ENCODE measurements around the gene HYAL4. TPM values are rescaled to one million over a fixed set of nuclear protein-coding genes. Genes with fewer than 3 reads are reported as not detected.
A peak's percentile ranks its signal among the peaks of the same experiment; 100 is the strongest.
"Not testable (repeated sequence)": the region's sequence is repeated elsewhere in the genome, so short reads cannot be mapped to it uniquely, and the experiment has no call there.

HYAL4 gene, protein sequence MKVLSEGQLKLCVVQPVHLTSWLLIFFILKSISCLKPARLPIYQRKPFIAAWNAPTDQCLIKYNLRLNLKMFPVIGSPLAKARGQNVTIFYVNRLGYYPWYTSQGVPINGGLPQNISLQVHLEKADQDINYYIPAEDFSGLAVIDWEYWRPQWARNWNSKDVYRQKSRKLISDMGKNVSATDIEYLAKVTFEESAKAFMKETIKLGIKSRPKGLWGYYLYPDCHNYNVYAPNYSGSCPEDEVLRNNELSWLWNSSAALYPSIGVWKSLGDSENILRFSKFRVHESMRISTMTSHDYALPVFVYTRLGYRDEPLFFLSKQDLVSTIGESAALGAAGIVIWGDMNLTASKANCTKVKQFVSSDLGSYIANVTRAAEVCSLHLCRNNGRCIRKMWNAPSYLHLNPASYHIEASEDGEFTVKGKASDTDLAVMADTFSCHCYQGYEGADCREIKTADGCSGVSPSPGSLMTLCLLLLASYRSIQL
- total RNA-seq: not detected
- long read RNA-seq: 0 reads

DNA sequence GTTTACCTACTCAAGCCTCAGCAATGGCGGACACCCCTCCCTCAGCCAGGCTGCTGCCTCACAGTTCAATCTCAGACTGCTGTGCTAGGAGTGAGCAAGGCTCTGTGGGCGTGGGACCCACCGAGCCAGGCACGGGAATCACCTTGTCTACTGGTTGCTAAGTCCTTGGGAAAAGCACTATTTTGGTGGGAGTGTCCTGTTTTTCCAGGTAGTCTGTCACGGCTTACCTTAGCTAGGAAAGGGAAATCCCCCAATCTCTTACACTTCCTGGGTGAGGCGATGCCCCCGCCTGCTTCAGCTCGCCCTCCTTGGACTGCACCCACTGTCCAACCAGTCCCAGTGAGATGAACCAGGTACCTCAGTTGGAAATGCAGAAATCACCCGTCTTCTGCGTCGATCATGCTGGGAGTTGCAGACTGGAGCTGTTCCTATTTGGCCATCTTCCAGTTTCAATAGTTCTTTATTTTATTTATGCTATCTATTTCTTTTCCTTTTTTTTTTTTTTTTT, at the start of gene HYAL4:
Gene HYAL4, plus strand, starts transcription at position 458 of the 508 bp plus-strand sequence. CDS start 23,105 bp downstream, outside the sequence.
- intact Hi-C loops (cut with micrococcal nuclease): no loop called here
- no peak for ATAC-seq
- no peak for DNase-seq

DNA sequence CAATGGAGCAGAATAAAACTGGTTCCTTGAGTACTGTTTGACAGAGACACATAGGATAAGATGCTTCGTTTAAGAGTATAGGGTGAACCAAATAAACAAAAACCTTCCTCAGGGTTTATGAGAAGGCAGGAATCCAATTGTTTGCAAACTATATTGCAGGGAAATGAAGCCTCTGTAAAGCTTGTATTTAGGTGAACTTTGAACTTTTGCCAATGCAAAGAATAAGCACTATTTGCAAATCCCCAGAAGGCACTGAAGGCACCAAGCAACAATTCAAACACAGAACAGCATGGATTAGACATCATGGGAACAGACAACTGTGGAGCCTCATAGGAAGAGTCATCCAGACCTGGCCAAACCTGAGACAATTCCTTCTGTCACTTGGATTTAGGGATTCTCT, 49.1 kb upstream of the HYAL4 start:
- intact Hi-C loops (cut with micrococcal nuclease): no loop called here
- DNase-seq (no peak), ATAC-seq (no peak)

DNA sequence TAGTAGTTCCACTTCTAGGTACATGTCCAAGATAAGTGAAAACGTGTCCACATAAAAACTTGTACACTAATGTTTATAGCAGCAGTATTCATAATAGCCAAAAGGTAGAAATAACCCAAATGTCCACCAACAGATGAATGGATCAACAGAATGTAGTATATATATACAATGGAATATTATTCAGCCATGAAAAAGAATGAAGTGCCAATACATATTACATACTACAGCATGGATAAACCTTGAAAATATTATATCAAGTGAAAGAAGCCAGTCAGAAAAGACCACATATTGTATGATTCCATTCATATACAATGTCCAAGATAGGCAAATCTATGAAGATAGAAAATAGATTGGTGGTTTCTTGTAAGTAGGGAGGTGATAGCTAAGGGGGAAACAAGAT, 48.4 kb upstream of the HYAL4 start:
- intact Hi-C loops (cut with micrococcal nuclease): no loop called here
- no peak for ATAC-seq
- no peak for DNase-seq

DNA sequence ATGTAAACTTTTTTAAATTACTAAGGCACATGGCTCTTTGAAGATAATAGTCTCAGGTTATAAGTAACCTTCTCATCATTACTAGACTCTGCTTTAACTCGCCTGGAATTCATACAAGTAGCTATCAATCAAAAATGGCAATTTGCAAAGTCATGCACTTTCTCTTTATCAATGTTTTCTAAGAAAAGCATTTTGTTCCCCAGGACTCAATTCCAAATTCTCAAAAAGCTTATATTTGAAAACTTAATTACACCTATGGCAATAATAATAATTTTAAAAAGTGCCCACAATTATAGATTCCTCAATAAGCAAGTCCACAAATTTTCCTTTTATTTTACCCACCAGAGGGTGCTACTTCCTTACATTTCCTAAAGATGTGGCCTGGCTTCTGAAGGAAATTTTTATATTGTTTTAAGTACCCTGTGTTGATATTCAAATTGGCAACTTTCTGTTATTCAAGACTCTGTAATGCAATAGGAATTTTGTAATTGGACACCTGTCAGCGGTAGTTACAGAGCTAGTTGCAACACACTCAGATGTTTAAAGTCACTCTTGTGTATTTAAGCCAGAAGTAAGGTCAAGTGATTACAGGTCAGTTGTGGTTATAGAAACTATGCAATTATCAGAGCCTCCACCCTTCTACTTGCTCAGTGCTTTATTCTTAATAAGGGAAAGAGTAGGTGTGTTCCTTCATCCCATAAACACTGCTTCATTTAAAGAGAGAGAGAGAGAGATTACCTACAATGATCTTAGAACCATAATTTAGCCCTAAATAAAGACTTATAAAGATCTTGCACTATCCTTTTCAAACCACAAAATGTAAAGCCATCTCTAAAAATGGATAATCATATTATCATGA, 47.1 kb upstream of the HYAL4 start:
- intact Hi-C loops (cut with micrococcal nuclease): loop anchor here (2.0 kb wide), 1 partner anchor 67 kb away; no protein-coding TSS in a partner anchor
- peak; percentile 50 for ATAC-seq
- DNase-seq: no peak

DNA sequence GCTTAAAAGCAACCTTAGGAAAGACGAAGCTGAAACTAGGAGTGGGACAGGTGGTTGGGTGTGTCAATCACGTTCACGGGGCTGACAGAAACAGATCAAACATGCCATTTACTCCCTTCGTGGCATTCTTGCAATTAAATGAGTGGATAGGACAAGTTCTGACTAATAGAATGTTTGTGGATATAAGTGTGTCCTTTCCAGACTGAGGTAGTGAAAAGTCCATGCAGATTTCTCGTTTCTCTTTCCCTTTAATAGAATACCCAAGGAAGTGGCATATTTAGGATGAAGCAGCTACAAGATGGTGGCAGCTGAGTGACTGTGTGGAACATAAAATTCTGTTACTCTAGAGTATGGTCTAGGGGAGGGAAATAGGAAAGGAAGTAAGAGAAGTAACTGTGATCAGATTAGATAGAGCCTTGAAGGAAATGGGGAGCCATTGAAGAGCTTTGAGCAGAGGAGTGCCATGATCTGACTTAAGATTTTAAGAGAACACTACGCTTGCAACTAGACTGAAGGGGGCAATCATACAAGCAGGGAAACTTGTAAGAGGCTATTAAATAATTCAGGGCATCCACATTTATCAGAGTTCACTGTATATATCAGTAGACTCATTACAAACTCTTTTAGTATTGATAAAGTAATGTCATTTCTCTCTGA, 46.3 kb upstream of the HYAL4 start:
- no peak for ATAC-seq
- intact Hi-C loops (cut with micrococcal nuclease): loop anchor here (2.0 kb wide), 1 partner anchor 66 kb away; no protein-coding TSS in a partner anchor

DNA sequence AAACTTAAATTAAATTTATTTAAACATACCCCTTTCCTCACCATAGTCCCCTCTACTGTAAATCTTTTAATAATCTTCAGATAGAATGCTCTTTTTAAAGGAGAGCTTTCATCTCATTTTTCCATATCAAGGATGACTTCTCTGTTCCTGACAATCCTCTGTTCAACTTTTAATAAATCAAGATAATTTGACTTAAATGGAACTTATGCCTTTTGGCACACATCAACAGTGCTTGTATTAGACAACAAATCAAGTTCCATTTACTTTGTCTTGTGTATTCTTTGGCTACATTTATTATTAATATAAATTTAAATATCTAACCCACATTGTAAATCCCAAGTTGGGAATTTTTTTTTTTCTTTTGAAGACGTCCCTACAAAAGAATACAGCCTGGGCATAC, 42.7 kb upstream of the HYAL4 start:
- ATAC-seq (no peak), DNase-seq (no peak)
- intact Hi-C loops (cut with micrococcal nuclease): no loop called here

More for the DNA sequence above, 46.3 kb upstream of the HYAL4 start:
- no peak for DNase-seq

DNA sequence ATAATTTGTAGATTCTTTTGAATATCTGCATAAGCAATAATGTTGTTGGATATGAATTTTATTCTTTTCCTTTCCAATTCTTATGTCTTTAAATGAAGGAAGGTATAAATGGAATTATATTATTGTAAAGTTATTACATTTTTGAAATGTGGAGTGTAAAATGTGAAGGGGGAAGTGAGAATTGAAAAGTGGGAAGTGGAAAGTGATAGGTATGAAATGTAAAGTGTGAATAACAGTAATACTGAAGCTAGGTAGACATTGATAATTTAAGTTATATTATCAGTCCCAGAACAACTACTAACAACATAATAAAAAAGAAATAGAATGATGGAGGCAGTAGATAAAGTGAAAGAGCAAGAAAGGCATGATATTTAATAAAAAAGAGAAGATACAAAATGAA, 39.7 kb upstream of the HYAL4 start:
- intact Hi-C loops (cut with micrococcal nuclease): no loop called here
- no peak for ATAC-seq
- no peak for DNase-seq

DNA sequence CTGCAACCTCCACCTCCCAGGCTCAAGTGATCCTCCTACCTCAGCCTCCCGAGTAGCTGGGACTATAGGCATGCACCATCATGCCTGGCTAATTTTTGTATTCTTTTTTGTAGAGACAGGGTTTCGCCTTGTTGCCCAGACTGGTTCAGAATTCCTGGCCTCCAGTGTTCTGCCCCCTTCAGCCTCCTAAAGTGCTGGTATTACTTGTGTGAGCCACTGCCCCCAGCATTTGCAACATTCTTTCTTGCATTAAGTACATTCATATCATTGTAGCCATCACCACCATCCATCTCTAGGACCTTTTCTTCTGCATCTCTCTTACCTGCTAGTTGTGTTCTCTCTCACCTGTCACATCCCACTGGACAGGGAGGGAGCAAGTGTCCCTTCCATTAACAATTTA, 35.5 kb upstream of the HYAL4 start:
- intact Hi-C loops (cut with micrococcal nuclease): no loop called here
- ATAC-seq (no peak), DNase-seq (no peak)

DNA sequence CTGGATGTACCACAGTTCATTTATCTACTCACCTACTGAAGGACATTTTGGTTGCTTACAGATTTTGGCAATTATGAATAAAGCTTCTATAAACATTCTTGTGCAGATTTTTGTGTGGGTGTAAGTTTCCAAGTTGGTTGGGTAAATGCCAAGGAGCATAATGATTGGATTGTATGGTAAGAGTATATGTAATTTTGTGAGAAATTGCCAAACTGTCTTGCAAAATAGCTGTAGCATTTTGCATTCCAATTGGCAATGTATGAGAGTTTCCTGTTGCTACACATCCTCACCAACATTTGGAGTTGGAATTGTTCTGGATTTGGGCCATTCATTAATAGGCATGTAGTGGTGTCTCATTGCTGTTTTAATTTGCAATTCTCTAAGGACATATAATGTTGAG, 33.9 kb upstream of the HYAL4 start:
- ATAC-seq (no peak), DNase-seq (no peak)
- intact Hi-C loops (cut with micrococcal nuclease): no loop called here

DNA sequence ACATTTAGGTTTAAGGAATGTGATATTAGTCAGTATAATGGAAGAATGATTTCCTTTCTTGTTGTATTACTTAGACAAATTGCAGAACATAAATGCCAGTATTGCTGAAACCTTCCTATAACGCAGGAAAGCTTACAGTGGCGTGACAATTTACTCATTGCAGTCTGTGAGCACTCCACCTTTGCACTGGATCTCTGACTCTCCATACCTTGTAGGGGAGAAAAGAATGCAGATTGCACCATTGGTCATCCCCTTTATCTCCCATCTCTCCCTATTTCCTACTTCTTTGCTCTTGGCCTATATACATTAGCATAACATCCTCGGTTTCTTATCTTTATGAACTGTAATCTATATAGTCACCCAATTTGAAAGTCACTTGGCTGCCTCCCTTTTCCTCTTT, 28.1 kb upstream of the HYAL4 start:
- no peak for DNase-seq
- intact Hi-C loops (cut with micrococcal nuclease): no loop called here
- no peak for ATAC-seq

DNA sequence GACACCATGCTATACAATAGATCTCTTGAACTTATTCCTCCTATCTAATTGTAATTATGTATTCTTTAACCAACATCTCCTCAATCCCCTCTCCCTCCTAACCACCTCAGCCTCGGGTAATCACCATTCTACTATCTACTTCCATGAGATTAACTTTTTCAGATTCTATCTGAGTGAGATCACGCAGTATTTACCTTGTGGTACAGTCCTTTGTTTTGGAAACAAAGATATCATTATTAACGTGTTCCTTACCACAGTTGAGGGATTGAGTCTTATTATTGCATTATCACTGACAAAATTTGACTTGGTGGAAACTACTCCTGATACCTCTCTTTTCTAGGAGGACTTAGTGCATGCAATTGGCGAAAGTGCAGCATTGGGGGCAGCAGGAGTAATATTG, 26.0 kb upstream of the HYAL4 start:
- intact Hi-C loops (cut with micrococcal nuclease): no loop called here
- DNase-seq: no peak
- no peak for ATAC-seq

DNA sequence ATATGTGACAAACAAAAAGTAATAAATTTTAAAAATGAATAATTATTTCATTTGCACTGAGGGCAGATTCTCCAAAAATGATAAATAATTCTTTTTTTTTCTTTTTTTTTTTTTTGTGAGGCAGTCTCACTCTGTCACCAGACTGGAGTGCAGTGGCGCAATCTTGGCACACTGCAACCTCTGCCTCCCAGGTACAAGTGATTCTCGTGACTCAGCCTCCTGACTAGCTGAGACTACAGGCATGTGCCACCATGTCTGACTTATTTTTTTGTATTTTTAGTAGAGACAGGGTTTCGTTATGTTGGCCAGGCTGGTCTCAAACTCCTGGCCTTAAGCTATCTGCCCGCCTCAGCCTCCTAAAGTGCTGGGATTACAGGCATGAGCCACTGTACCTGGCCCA, 25.2 kb upstream of the HYAL4 start:
- intact Hi-C loops (cut with micrococcal nuclease); DNase-seq; ATAC-seq: not testable (repeated sequence)

DNA sequence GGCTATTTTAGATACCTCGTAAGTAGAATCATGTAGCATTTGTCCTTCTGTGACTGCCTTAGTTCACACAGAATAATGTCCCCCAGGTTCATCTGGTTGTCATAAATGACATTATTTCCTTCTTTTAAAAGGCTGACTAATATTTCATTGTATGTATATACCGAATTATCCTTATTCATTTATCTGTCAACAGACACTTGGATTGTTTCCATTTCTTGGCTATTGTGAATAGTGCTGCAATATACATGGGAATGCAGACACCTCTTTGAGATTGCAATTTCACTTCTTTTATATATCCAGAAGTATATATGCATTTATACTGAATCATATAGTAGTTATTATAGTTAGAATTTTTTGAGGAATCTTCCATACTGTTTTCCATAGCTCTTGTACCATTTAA, 24.1 kb upstream of the HYAL4 start:
- intact Hi-C loops (cut with micrococcal nuclease): no loop called here
- no peak for ATAC-seq

DNA sequence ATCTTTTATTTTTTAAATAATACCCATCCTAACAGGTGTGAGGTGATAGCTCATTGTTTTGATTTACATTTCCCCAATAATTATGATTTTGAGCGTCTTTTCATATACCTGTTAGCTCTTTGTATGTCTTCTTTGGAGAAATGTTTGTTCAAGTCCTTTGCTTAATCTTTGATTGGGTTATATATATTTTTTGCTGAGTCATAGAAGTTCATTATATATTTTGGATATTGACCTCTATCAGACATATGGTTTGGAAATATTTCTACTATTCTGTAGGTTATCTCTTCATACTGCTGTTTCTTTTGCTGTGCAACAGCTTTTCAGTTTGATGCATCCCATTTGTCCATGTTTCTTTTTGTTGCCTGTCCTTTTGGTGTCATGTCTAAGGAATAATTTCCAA, 23.6 kb upstream of the HYAL4 start:
- DNase-seq: no peak
- intact Hi-C loops (cut with micrococcal nuclease): no loop called here
- no peak for ATAC-seq

More for the DNA sequence above, 24.1 kb upstream of the HYAL4 start:
- no peak for DNase-seq

DNA sequence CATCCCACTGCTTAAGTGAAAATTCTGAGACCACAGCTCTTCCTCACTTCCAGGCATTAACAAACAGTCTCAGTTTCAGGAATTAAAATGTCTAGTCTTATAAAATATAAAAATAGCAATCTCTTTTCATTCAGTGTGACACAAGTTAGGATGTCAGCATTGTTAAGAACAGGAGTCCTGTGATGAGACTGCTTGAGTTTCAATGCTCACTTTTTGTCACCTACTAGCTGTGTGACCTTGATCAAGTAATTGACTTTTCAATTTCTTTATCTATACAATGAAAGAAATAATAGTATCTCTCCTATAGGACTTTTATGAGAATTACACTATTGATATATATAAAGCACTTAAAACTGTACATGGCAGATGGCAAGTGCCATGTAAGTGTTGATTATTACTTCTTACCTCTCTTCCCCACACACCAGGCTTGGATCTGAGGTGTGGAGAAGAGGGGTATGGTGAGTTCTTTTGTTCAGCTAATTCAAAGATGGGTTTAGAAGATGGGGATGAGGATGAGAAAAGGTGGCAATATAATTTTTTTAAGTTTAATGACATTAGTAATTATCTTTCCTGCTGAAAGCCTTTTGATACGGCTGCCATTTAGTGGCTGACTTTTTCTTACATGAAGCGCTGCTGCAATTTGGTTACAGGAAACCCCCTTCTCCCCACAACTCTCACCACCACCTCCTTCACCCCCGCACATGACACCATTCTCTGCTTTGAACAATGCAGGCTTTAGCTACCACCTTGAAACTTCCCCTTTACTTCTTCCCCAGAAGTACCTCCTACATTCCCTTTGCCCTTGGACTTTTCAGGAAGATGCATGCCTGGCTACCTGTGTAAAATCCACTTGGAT, 20.8 kb upstream of the HYAL4 start:
- intact Hi-C loops (cut with micrococcal nuclease): no loop called here
- no peak for DNase-seq
- no peak for ATAC-seq

DNA sequence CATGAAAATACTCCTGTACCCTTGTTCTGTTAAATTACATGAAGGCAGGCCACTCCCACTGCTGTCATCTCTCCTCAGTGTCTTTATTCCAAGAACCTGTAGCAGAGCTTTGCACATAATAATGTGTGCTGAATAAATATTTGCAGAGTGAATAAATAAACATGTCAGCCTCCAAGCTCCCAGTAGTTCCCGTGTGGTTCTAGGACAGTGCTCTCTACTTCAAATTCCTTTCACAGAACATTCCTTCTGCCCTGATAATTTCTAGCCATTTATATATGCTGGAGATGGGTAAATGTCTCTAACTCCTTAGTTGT, 20.3 kb upstream of the HYAL4 start:
- DNase-seq (no peak), ATAC-seq (no peak)
- intact Hi-C loops (cut with micrococcal nuclease): no loop called here

DNA sequence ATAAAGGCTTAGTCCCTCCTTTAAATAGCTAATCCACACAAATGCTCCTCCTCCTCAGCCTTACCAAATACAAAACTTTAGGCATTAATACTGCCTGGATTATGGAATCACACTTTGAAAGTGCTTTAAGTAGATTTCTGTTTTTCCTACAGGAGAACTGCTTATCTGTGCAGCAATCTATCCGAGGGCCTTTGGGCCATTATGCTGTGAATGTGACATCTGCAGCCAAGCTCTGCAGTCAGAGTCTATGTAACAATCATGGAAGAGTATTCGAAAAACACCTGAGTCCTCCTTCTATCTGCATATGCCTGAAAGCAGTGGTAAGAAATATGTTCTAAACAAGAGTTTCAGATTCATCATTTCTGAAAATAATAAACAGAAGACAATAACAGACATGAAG, 16.2 kb upstream of the HYAL4 start:
- ATAC-seq: no peak
- intact Hi-C loops (cut with micrococcal nuclease): no loop called here
- DNase-seq: no peak

DNA sequence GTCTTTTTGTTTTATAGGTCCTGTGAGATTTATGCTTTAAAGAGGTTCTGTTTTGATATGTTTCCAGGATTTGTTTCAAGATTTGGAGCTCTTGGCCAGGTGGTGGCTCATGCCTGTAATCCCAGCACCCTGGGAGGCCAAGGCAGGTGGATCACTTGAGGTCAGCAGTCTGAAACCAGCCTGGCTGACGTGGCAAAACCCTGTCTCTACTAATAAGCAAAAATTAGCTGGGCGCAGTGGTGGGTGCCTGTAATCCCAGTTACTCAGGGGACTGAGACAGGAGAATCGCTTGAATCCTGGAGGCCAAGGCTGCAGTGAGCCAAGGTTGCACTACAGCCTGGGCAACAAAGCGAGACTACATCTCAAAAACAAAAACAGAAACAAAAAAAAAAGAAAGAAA, 8.3 kb upstream of the HYAL4 start:
- intact Hi-C loops (cut with micrococcal nuclease): no loop called here
- DNase-seq: no peak
- no peak for ATAC-seq

DNA sequence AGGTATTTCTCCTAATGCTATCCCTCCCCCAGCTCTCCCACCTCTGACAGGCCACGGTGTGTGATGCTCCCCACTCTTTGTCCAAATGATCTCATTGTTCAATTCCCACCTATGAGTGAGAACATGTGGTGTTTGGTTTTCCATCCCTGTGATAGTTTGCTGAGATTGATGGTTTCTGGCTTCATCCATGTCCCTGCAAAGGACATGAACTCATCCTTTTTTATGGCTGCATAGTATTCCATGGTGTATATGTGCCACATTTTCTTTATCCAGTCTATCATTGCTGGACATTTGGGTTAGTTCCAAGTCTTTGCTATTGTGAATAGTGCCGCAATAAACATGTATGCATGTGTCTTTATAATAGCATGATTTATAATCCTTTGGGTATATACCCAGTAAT, 5.9 kb upstream of the HYAL4 start:
- DNase-seq; ATAC-seq; intact Hi-C loops (cut with micrococcal nuclease): not testable (repeated sequence)

Measured in left ventricle myocardium superior (tissue), 1 donor.